LNCAP (cell line): ENCODE data around the gene PCK1.

Experiments
- CTCF ChIP-seq: fragments of 450-650 bp; IDR thresholded peaks from 2 replicates; pipeline ENCODE4 v1.5.1; 2017; ENCODE audit warnings: mild to moderate bottlenecking

PCK1 gene

DNA sequence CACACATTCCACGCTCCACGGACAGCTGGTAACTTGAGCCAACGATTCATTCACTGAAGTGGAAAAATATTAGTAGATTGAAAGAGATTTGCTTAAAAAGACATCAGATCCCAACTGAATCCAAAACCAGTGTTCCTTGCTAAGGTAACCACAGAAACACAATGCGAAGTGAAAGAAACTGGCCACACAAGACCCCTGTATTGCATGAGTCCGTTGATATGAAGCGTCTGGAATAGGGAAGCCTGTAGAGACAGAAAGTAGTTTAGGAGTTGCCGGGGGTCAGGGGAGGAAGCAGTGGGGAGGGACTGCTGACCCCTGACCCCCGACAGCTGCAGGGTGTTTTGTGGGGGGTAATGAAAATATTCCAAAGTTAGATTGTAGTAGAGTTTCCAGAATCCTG is 10.0 kb downstream of the PCK1 start:
- TF ChIP-seq CTCF, result no peak

DNA sequence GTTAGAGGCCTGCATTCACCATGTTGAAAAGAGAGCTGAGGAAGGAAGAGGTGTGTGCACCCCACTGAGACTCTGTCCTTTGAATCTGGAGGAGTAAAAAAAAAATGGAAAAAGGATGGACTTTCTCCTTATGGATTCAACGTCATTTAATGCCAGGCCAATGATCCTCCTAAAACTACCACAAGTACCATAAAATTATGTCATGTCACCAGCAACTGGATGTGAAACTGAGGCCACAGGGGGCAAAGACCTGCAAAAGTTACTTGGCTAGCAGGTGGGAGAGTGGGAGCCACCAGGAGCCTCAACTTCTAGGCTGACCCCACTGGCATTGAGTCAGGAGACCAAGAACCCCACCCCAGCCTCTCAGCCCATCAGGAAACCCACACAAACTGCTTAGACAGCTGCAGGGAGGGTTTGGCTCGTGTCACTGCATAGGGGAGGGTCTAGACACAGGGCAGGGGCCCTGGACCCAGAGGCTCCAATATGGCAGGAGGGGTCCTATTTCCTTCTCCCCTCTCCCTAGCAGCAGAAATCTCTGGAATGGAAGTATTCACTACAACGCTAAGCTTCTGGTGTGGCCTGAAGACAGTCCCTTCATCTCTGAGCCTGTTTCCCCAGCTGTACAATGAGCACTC is 11.0 kb downstream of the PCK1 start:
- TF ChIP-seq CTCF, result no peak

- no peak for TF ChIP-seq CTCF
These were observed 12.3 kb downstream of the PCK1 start for GRCh38 chr20:57573242-57573641.

- TF ChIP-seq CTCF, result peak; percentile 35; the same call in 1 of the 2 replicates
These were observed 13.0 kb downstream of the PCK1 start for GRCh38 chr20:57573894-57574293.

DNA sequence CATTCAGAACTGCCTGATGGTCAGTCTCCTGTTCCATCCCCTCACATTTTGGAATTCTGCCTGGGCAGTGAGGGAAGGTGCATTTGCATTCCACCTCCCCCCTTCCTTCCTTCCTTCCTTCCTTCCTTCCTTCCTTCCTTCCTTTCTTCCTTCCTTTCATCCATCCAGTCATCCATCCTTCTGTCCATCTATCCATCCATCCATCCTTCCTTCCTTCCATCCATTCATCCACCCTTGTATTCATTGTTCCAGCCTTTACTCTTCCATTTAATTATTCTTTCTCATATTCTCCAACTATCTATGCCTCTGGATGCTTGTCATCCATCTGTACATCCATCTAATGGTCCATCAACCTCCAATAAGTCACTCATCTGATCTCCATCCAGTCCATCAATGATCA is 14.0 kb downstream of the PCK1 start:
- no peak for TF ChIP-seq CTCF

GRCh38 chr20:57576002-57576401 is 15.1 kb downstream of the PCK1 start:
- TF ChIP-seq CTCF, result no peak

GRCh38 chr20:57576617-57577550 is 16.0 kb downstream of the PCK1 start:
- no peak for TF ChIP-seq CTCF
